Head of caudate nucleus (tissue), 42 donors: ENCODE data around the gene COPS8.

Source experiments
- DNase-seq, 42 donors: peaks; one replicate each; pipeline versions ENCODE4 v3.0.0 to v3.0.0-alpha.2; 2020 to 2021; ENCODE audit warnings: mixed read lengths in 7 of 42
- intact Hi-C: fragments of 100-400 bp; cut with DNase I; formaldehyde crosslinking; loops from one replicate; pipeline ENCODE4 v1.15.0; 2022

Gene COPS8

DNA sequence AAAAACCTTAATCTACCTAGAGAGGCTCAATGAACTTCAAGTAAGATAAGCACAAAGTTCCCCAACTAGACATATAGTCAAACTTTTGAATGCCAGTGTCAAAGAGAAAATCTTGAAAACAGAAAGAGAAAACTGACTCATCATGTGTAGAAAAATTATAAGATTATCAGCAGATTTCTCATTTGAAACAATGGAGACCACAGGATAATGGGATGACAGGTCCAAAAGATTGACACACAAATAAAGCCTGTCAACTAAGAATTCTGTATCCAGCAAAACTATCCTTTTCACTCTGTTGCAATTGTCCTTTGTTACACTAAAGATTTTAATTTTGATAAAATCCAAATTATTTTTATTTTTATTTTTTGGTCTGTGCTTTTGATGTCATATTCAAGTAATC is 61.6 kb downstream of the COPS8 start:
- intact Hi-C loops, result no loop called here
- DNase-seq, result no peak

- DNase-seq, result no peak
- intact Hi-C loops, result no loop called here
Observed at GRCh38 chr2:237148624-237149023, 62.9 kb downstream of the COPS8 start.

DNA sequence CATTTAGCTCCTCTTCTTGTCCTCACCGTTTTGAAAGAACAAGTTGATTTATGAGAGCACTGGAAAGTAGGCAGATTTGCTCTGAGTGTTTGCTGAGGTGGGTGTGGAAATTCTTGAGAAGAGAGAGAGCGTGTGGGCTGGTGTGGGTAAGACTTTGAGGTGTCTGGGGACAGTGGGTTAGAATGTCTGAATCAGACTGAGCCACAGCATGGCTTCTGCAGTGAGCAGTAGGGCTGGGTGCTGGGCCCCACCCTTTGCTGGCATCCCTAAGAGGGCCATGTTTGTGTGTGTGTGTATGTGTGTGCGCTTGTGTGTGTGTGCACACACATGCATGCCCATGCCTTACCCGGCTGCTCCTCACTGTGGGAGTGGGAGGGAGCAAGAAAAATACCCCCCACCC is 63.7 kb downstream of the COPS8 start:
- intact Hi-C loops, result no loop called here
- DNase-seq, result peak in 37 of 42 donors; percentile 11 to 87 (median 50)
